ENCODE results near the gene CCDC86.

Gene CCDC86

DNA sequence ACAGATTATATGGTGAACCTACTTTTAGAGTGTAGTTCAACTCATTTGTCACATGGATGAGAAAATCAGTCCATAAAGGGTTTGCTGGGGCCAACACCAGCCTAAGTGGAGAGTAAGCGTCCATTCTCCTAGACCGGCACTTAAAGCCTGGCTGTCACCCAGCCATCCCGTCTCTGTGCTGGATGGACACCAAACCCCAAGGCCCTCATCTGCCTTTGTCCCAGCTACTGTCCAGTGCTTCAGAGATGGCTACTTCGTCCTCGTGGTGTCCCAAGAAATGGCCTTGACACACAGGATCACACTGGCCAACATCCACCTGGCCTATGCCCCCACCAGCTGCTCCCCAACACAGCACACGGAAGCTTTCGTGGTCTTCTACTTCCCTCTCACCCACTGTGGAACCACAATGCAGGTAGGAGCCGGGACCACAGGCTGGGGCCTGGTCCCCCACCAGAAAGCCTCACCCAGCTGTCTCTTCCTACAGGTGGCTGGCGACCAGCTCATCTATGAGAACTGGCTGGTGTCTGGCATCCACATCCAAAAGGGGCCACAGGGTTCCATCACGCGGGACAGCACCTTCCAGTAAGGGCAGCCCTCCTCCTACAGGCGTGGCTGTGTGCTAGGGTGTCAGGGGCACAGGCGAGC is 28.9 kb downstream of the CCDC86 start:
- DNase-seq = no peak

DNA sequence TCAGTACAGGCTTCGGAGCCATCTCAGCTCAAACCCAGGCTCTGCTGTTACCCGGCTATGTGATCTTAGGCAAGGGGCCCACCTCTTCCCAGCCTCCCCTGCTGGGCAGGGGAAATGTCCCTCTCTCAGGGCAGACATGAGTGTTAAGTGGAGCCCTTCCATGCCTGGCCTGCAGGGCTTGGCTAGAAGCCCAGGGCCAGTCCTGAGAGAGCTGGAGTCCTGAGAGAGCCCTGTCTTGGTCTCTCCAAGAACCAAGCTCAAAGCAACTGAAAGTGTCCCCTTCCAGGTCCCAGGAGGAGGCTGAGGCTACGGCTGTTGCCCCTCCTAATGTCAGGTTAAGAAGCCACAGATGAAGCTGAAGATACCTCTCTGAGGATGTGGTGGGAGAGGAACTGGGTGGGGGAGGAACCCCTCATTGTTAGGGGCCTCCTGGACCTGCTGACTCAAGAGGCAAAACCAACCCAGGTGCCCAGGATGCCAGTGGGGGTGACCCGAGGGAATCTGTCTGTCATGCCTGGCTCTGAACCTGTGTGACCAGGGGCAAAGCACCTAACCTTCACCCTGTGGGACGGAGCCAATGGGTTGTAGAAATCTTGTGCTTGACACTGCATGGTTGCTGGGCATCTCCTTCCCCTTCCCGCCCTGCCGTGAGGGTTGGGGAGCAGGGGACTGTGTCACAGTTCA is 29.6 kb downstream of the CCDC86 start:
- DNase-seq = no peak

DNA sequence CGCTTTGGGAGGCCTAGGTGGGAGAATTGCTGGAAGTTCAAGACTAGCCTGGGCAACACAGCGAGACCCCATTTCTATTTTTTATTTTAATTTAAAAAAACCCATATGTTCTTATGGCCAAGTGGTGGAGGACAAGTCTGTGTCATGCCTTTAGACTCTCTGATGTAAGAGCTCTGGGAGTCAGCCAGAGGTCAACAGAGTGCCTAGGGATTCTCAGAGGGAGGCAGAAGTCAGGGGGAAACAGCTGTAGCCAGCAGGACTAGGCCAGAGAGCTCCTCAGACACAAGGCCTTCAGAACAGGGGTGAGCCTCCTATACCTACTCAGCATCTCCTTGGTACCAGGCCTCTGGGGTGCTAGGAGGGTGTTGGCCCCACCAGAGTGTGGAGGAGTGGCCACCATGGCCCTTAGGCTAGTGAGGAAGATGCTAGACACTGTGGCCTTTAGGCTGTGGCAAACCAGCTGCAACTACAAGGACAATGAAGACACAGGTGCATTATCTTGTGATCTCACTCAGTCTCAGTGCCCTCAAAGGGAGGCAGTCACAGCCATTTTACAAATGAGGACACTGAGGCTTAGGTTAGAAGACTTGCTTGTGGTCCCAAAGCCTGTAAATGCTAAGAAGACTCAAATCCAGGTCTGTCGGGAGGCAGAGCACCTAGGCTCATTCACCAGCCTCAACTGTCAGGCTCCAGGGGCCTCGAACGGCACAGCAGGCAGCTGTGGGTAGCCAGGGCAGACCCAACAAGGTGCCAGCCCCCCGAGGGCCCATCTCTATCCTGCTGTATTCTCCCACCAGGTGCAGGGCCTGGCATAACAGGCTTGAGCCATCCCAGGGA is 30.4 kb downstream of the CCDC86 start:
- DNase-seq = no peak

DNA sequence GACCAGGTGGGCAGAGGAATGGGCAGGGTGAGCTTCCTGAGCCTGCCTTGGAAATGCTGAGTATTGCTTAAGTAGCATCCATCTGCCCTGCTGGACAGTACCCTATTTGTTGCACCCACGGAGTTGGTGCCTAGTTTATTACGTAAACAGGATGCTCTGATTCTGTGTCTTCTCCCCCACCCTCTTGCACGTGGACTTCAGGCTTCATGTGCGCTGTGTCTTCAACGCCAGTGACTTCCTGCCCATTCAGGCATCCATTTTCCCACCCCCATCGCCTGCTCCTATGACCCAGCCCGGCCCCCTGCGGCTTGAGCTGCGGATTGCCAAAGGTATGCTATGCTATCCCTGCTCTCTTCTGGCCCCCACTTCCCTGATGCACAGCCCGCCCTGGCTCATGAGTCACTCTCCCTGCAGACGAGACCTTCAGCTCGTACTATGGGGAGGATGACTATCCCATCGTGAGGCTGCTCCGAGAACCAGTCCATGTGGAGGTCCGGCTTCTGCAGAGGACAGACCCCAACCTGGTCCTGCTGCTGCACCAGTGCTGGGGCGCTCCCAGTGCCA is 31.1 kb downstream of the CCDC86 start:
- DNase-seq = no peak

DNA sequence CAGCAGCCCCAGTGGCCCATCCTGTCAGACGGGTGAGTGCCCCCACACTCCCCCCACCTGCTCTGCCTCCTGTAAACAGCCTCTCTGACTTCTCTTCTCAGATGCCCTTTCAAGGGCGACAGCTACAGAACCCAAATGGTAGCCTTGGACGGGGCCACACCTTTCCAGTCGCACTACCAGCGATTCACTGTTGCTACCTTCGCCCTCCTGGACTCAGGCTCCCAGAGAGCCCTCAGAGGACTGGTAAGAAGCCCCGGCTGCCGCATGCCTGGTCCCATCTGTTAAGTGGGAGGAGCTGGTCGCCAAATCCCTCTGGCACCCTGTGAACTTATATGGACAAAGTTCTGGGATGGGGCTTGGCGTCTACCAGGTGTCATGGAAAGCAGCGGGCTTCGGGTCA is 31.6 kb downstream of the CCDC86 start:
- no peak for DNase-seq

DNA sequence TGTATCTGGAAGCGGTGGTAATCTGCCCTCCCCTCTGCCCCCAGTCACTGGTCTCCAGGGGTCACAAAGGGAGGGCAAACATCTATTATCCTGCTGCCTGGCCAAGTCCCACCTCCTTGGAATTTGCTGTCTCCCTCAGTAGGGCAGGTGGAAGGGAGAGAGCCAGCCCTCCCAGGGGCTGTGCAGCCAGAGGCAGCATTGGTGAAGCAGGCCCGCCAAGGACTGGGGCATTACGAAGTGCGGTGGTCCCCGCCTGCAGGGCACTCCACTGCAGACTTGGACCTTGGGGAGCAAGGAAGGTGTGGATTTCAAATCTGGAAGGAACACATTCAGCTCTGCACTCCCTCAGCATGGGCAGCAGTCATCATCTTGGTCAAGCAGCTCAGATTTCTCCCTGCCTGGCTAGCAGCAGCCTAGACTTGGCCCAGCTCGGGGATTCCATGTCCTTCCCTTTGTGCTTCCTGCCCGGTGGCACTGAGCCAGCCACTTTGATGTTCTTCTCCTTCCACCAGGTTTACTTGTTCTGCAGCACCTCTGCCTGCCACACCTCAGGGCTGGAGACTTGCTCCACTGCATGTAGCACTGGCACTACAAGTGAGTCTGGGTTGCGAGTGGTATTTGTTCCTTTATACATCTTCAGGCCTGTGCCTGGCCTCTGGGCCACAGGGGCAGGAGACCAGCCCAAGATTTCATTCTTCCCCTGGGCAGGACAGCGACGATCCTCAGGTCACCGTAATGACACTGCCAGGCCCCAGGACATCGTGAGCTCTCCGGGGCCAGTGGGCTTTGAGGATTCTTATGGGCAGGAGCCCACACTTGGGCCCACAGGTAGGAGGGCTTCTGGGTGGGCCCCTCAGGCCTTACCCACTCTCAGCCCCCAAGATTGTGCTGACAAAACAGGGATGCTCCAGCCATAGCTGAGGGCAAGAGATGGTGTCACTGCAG is 32.8 kb downstream of the CCDC86 start:
- no peak for DNase-seq

DNA sequence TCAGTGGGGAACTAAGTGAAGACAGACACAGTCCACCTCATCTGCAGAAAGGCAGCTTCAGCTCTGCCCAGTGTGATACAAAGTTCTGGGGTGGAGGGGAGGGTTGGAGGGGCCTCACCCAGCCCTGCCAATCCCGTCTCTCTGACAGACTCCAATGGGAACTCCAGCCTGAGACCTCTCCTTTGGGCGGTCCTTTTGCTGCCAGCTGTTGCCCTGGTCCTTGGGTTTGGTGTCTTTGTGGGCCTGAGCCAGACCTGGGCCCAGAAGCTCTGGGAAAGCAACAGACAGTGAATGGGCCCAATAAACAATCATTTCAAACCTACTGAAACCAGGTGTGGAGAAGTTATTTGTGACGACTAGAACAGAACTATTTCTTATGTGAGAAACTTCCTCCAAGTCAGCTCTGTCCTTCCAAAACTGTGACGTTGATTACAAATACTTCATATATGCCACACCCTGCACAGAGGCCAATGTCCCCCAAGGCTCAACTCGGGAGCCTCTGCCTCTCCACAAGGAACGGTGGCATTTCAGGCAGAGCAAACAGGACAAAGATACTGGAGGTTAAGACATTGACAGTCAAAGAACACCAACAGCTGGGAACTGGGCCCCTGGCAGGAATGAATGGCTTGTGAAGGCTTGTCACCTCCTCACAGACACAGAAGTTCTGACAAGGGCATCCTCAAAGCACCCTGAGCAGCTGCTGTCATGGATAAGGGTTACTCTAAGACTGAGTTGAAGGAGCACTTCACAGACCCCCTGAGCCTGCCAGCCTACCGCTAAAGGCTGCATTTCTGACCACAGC is 33.7 kb downstream of the CCDC86 start:
- DNase-seq = no peak

DNA sequence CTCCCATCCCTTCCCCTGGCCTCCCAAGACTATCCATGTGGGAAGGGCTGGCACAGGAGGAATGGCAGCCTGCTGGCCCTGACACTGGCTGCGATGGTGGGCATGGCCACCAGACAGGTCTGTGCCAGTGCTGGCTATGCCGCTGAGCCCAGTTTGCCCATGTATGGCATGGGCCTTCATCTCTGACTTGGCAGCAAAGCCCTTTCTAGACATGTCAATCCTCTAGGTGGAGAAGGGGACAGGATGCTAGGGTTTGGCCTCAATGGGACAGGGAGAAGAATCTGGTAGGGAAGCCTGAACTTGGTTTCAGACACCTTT is 34.2 kb downstream of the CCDC86 start:
- DNase-seq = no peak

DNA sequence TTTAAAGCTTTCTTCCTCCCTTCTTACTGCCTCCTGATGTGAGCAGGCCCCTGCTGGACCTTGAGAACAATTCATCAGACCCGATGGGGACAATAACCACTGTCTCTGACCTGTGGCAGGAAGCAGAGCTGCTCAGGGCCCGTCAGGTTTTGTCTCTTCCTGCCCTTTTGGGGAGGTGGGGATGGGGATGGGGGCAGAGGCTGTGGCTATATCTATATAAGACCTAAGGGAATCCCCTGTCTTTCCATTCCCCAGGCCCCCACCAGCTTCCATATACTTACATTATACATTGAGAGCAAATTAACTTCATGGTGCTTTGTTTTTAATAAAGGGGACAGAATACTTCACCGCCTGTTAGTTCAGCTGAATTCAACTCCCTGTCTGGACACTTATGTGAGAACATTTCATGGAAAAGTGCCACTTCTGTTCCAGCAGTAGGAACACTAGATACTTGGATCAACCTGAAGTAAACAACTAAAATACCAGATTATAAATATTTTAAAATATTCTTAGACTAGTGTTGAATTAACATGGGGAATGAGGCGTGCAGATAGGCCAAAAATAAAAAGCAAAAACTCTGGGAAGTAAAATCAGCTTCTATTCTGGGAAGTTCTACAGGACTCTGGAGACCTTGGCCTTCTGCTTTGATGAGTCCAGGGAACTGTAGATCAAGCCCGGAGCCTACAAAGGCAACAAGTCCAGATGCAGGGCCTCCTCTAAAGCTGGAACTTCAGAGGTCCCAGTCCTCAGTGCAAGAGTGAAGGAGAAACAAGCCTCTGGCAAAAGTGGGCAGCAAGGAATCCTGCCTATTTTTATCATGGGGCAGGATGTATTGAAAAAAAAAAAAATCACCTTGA is 36.6 kb downstream of the CCDC86 start:
- DNase-seq = no peak

DNA sequence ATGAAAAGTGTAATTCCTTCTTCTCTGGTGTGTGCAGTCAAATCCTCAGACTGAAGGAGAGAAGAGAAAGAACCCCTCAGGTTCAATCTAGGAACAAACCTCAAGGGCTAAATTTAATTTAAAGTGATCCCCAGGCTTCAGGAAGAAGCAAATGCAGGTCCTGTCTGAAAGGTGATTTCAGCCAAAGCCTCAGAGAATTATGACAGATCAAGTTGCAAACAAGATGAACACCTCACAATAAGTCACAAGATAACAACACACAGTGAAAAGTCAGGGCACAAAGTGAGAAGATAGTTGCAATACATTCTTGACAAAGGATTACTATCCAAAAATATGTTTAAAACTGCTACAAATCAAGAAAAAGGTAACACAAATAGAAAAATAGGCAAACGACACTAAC is 37.2 kb downstream of the CCDC86 start:
- DNase-seq = no peak

DNA sequence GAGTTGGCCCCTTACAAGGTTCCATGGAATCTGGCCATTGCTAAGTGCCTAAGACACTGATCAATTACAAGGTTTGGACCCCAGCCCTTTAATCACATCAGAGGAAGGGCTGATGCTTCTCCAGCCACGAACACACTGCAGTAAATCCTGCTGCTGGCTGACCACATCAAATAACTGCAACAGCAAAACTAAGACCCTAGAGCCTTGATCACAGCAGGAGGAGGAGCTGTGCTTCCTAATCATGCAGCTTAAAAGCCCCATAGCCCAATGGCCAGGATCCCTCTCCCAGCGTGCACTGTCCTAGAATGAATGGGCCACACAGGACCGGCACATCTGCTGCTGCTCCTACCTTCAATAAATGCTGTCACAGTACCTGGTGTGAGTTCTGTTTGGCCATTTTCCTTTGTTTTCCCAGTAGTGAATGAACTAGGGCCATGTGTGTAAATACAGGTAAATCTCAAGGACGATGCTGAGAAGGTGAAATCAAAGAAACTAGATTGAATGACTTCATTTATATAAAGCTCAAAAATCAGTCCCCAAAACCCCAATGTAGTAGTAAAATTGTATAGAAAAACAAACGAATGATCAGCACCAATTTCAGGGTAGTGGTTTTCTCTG is 38.2 kb downstream of the CCDC86 start:
- DNase-seq = no peak

DNA sequence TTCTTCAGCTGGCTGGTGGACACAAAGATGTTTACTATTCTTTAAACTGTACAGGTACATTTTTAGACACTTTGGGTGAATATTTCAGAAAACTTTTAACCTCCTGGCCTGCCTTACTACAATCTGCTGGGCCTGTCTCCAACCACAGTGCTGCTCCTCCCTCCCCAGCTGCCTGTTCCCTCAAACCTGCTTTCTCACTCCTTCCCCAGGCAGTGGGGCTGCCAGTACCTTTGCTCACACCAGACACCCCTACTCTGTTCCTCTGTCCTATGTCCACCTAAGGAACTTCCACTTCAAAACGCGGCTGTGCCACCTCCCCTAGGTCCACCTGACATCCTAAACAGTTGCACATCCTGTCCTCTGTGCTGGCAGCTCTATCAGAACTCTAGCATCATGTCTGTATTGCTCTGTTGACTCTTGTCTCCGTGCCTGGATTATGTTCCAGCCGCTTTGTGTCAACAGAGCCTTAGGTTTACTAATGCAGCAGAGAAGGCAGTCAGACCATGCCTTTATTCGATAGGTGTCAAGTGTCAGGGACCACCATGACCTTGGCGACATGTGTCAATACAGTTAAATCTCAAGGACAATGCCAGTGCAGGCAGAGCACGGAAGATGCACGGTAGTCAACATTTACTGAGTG is 38.9 kb downstream of the CCDC86 start:
- DNase-seq = no peak

DNA sequence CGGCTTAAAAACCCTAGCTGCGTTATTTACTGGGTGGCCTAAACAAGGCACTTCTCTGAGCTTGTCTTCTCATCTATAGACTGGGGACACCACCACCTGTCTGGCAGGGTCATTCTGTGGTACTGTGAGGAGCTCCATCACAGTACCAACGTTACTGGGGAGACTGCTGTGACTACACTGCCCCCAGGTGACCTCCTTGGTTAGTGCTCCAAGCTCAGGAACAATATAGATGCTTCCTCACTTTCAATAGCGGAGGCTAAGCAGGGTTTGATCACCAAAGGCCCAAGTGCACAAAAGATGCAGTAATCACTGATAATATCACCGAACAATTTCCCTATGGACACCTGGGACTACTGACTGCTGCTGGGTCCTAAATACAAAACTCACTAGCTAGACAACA is 45.6 kb downstream of the CCDC86 start:
- DNase-seq = peak; percentile 19 to 36

DNA sequence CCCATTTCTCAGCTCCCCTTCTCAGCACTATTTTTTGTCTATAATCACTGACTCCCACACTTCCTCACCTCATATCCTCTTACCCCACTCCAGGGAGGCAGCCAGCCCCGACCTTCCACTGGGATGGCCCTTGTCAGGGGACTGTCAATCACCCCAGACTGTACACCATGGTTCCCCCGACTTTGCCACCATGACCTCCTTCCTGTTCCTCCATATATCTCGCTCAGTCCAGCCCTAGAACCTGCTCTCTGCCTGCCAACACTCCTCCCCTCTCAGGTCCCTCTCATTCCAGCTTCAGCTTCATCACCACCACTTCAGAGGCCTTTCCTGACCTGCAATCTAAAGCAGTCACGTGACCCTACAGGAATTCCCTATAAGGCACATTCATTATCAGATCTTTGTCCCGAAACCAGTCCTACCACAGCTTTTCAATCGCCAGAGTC is 48.0 kb downstream of the CCDC86 start:
- no peak for DNase-seq

DNA sequence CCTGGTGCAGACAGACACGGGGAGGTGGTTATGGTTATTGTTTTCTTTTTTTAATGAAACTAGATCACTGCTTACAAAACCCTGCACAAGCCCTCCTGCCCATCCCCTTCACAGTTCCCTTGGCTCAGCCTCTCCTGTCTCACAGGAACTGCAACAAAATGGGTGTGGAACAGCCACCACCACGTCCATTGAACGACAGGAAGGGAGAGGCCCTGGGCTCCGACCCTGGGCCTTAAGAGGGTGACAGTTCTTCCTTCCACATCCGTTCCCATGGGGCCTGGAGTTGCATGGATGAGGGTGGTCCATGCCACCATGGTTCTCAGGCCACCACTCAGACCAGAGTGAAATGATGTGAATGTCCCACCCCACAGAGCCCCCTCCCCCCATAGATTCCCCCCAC is 48.8 kb downstream of the CCDC86 start:
- no peak for DNase-seq

DNA sequence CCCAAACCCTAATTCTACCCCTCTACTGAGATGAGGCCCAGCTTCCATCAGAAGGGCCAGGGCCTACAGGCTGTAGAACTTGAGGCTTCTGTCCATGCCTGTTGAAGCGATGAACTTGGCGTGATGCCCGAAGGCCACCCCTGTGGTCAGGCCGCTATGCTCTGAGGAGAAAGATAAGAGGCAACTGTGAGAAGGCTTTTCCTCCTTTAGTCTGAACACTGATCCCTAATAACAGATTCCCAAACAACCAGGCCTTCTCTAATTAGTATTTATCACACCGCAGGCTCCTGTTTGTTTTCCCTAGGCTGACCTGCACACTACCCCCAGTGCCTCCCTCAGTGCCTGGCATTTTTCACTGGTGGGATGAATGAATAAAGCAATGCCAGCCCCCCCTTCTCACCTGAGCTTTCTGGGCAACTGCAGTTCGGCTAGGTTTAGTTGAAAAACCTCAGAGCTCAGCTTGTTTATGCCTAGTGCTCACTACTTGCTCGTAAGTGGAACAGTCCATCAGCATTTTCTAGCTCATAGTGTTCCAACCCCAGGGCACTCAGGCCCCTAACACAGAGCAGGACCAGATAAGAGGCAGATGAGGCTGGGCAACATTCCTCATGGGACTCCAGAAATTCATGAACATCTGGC is 49.3 kb downstream of the CCDC86 start:
- no peak for DNase-seq

DNA sequence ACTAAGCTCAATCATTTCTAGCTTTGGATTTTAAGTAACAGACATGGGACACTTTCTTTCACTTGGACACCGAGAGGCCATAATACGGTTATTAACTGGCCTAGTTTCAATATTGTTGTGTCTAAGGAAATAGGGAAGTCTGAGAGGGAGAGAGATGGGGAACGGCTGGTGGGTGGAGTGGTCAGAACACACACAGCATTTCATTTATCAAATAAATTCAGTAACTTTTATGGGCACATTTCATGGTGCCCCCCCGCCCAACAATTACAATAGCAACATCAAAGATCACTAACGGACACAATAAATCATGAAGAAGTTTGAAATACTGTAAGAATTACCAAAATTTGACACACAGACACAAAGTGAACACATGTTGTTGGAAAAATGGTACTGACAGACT is 53.8 kb downstream of the CCDC86 start:
- DNase-seq = no peak

DNA sequence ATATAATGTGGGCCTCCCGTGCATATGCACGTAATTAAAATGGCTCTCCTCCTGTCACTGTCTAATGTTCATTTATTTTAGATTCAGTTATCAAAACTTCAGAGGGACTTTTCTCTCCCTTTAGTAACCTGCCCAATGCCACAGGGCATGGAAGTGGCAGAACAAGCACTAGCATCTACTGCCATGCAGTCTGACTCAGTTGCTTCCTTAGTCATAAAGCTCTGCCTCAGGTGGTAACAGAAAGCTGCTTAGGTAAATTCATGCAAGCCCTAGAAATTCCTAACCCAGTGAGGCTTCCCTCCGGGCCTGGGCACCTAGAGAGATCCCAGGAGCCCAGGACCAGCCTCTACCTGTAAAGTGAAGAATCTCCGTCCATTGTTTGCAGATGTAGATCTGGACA is 55.6 kb downstream of the CCDC86 start:
- no peak for DNase-seq
